GM18526 (cell line): ENCODE results near the gene SLC52A1.

Experiments
- POLR2A ChIP-seq: IDR thresholded peaks from 3 replicates; pipeline ENCODE4 v1.6.1; 2011; ENCODE audit not compliant: insufficient read length; ENCODE audit errors: extremely low read depth

SLC52A1 gene

DNA sequence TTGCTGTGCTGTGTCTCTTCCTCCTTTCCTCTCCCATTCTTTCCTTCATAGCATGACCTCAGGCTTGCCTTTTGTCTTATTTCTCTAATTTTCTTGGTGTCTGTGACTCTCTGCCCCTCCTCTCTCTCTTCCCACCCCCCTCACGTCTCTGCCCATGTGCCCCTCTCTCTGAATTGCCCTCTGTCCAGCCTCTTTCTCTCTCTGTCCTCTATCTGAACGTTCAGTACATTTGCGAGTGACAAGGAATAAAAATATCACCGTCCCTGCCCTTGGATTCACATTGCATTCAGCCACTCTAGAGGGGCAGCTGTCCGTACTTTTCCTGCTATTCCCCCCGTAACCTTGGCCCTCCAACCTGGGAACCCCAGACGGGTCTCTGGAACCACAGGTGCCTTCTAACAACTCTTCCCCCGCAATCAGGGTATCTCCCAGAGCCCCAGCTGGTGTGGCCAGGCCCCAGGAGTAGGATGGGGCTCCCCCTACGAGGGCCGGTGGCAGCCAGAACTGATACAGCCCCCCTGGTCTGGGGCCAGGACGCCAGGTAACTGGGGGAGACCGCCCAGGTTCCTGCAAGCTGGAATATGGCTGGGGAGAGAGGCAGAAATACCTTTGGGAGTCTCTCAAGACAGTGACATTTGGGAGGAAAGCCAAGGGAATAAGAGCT, 35.7 kb downstream of the SLC52A1 start:
- TF ChIP-seq POLR2A = no peak

DNA sequence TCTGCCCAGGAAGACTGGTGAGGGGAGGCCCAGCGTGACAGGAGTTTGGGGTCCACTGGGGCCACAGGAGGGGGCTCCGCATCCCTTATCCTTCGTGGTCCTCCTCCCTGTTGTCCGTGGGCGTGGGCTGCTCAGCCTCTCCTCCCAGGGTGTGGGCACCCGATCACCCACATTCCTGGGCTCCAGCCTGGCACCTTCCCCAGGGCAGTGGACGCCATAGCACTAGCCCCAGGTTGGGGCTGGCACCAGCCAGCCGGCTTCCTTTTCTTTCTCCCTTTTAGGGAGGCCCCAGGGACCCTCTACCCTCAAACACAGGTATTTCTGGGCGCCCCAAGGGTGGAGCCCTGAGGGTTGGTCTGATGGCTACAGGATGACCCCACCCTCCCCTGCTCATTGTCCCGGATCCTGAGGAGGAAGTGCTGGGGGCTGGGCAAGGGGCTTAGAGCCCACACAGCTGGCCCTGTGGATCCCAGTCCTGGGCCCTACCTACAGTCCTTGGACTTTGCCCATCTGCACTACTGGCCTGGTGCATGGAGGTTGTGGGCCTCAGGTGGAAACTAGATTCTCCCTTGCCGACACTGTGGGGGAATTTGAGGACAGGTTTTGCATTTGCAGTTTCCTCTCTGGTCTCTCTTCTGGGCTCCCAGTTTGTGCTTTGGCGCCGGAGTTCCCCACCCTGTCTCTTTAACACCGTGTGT, 36.3 kb downstream of the SLC52A1 start:
- peak; percentile 23 for TF ChIP-seq POLR2A

DNA sequence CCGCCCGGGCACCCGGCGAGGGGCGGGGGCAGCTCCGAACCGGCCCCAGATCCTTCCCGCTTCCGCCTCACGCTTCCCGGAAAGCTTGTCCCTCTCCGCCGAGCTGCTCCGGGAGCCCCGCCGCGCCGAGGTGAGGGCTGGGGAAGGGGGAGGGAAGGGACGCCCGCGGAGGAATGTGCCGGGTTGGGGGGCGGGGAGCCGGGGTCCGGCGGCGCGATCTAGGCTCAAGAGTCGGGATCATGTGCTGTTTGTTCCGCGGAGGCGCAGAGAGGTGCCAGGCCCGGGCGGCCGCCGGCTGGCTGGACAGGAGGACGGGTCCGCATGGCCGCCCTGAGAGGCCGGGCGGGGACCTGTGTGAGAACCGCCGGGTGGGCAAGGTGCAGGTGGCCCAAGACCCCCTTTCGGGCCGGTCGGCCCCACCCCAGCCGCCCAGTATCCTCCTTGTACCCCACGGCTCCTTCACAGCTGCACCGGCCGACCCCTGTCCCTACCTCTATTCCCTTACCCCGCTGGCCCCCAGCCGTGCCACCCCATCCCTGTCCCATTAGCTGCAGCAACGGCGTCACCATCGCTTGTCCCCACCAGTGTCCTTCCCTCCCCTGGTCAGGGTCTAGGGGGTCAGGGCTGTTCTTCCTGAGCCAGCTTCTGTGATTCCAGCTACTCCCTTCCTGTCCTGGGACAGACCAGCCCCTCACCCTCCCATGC, 37.0 kb downstream of the SLC52A1 start:
- no peak for TF ChIP-seq POLR2A

DNA sequence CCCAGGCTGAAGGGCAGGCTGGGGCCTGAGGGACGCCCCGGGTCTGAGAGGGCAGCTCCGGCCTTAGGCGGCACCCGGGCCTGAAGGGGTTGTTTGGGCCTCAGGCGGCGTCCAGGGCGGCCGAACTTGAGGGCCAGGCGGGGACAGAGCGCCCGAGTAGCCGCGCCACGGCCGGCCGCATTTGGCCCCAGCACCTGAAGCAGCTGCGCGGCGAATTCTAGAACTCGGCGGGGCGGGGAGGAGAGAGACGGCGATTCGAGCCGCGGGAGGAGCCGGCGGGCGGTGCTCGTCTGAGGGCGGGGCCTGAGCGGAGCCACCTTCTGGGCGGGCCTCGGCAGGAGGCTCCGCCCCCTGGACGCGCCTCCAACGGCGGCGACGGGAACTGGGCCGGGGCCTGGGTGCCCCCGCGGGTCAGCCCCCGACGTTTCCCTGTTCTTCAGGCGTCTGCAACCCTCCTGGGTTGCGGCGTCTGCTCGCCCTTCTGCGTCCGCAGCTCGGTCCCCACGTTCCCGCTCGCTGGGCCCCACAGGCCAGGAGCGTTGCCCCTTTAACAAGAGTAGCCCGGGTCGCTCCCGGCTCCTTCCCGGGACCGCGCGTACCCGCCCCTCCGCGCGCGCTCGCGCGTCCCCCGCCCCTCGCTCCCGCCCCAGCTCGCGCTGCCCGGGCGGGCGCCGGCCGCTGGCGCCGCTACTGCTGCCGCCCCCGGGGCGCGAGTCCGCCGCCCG, 37.8 kb downstream of the SLC52A1 start, which contains the start of the genes INCA1 and KIF1C:
TSS of gene INCA1 (minus strand) at position 221 of the 725 bp plus-strand sequence. CDS start 3,085 bp downstream, outside the sequence.
TSS of gene KIF1C (plus strand) at position 649 of the 725 bp plus-strand sequence. CDS start 2,297 bp downstream, outside the sequence.
- TF ChIP-seq POLR2A = peak; percentile 60

DNA sequence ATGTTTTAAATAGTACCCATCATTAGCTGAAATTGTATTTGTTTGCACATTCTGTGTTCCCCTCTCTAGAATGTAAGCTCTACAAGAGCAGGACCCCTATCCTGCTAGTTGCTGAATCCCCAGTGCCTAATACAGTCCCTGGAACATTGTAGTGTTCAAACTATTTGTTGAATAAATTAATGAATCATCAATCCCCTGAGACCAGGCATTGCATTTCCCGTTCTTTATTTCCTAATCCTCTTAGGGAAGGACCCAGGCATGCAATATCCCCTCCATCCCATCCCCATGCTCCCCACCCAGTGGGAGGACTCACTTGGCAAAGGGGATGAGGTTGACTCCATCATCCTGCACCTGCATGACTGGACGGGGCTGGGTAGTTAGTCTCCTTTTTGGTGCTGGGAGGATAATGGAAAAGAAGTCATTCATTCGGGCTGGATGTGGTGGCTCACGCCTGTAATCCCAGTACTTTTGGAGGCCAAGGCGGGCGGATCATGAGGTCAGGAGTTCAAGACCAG, 41.1 kb downstream of the SLC52A1 start:
- no peak for TF ChIP-seq POLR2A

DNA sequence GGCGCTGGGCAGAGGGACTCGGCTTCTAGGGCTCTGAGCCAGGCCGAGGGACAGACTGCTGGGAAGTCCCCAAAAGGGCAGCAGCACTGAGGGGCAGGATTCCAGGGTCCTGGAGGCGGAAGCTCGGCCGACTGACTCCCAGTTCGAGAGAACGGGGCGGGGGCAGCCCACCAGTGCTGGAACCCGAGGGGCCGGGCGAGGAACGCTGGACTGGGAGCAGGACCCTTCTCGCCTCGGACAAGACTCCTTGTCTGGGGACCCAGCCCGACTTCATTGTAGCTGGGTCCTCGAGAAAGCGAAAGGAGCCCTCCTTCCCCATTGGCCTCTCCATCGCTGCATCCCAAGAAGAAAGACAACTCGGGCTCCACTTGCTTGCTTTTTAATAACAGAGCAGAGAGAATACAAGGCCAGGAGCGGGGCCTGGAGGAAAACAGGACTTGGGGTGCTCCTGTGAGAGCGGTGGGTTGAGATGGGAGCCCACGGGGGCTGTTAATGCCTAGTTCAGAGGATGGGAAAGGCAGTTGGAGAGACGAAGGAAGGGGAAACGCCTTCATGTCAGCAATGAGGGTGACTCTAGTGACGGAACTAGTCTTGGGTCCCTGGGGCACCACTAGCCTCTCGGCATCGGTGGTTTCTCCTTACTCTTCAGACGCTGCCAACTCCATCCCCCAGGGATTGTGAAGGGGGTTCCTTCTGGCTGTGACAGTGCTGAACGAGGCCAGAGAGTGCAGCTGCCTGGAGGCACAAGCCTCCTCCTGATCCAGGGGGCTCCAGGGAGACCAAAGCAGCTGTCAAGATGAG, 47.3 kb downstream of the SLC52A1 start:
- TF ChIP-seq POLR2A = peak; percentile 56

DNA sequence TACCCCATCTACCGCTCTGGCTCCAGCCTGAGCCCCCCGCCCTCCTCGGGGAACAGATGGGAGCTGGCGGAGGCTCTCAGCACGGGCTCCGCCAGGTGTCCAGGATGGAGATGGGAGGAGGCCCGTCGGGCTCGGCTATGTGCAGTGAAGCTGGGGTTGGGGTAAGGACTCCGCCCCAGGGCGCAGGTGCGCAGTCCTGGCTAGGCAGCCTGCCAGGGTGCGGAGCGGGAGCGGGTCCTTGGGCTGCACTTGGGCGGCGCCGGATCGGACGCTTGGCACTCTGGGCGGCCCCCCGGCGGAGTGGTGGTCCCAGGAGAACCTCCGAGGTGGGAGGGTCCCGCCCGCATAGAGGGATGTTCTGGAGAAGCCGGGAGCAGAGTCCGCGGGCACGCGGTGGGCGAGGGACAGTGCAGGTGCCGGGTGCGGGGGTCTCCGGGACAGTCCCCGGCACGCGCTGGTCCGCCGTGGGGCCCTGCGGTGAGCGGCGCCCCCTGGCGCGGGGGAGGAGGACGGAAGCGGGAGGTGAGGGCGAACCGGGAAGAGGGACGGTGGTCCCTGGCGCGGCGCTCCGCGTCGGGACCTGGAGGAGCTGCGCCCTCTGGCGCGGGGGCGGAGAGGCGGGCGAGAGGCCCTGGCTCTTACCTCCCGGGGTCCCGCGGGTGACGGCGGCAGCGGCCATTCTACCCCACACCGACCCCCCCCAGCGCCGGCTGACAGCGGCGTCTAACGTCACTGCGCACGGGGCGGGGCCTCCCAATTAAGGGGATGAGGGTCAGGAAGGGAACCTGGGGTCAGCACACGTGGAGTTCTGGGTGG, 48.1 kb downstream of the SLC52A1 start, which contains the start of gene CAMTA2:
TSS of gene CAMTA2 (minus strand) at position 725 of the 816 bp plus-strand sequence. CDS start 1,453 bp downstream, outside the sequence.
- no peak for TF ChIP-seq POLR2A

DNA sequence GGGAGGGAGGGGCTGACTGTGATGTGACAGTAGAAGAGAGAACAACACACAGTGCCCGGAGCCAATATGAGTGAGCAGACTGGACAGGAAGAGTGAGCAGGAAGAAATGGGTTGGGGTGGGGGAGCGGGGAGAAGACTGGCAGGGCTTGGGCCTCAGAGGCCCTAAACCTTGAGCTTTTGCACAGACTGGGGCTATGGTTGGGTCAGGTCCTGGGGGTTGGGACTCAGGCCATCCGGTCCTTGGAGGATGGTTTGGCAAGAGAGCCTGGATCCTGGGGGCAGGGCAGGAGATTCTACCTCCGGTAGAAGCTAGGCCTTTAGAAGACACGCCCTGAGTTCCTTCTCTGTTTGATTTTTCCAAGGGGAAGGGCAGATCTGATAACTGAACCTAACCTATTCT, 48.8 kb downstream of the SLC52A1 start:
- TF ChIP-seq POLR2A = no peak
